IMR-90 (cell line): ENCODE results near the gene RADX. TPM values are rescaled to one million over a fixed set of nuclear protein-coding genes. Genes with fewer than 3 reads are reported as not detected.

Experiments
- ATAC-seq: fragments of 200-7000 bp; cut with Tn5 transposase; 2 replicates; pipeline ENCODE4 v1.9.1; 2020; ENCODE audit warnings: low read depth, mild to moderate bottlenecking, moderate library complexity
- BruUV-seq: library from RNA; stranded (reverse); fragments of 400-500 nt; replicated peaks from 2 replicates; lab custom pipeline; 2021; lab: Mats Ljungman, UMichigan
- CTCF ChIA-PET: fragments of 300-600 bp; formaldehyde crosslinking; extraction: SDS; loops from one replicate; lab custom pipeline; 2021; ENCODE audit warnings: antibody characterized with exemption; lab: Yijun Ruan, JAX
- POLR2A ChIA-PET: fragments of 300-600 bp; sonication (Branson Sonifier 250); formaldehyde crosslinking; loops from one replicate; lab custom pipeline; 2022; ENCODE audit warnings: antibody characterized with exemption; ENCODE audit not compliant: unreplicated experiment; lab: Charles Lee
- DNase-seq: peaks from one replicate; pipeline ENCODE4 v3.0.0; 2013
- H2AFZ ChIP-seq: replicated peaks from 2 replicates; pipeline ENCODE3; 2013; ENCODE audit warnings: low read length, mild to moderate bottlenecking; ENCODE audit not compliant: poor library complexity
- H2AK5ac ChIP-seq: 2 replicates; pipeline ENCODE4 v1.6.1; 2013; ENCODE audit warnings: low read depth, low read length, inconsistent platforms
- H2AK9ac ChIP-seq: replicated peaks from 2 replicates; pipeline ENCODE3; 2013; ENCODE audit warnings: mild to moderate bottlenecking, low read depth, low read length, moderate library complexity; ENCODE audit not compliant: poor library complexity
- H2BK120ac ChIP-seq: 2 replicates; pipeline ENCODE4 v1.6.1; 2013; ENCODE audit warnings: low read depth, low read length, inconsistent platforms
- H2BK15ac ChIP-seq: 3 replicates; pipeline ENCODE4 v1.6.1; 2013; ENCODE audit warnings: low read depth, low read length, inconsistent platforms
- H2BK20ac ChIP-seq: 2 replicates; pipeline ENCODE4 v1.6.1; 2013; ENCODE audit warnings: low read depth, mild to moderate bottlenecking, inconsistent platforms, low read length, moderate library complexity
- H2BK5ac ChIP-seq: 2 replicates; pipeline ENCODE4 v1.6.1; 2013; ENCODE audit warnings: mild to moderate bottlenecking, low read depth, low read length, inconsistent platforms; ENCODE audit not compliant: poor library complexity, severe bottlenecking
- H3K14ac ChIP-seq: replicated peaks from 2 replicates; pipeline ENCODE4 v1.6.1; 2013; ENCODE audit warnings: low read depth, low read length, inconsistent platforms
- H3K18ac ChIP-seq: 2 replicates; pipeline ENCODE4 v1.6.1; 2013; ENCODE audit warnings: low read depth, low read length, control low read depth
- H3K23ac ChIP-seq: 2 replicates; pipeline ENCODE4 v1.6.1; 2013; ENCODE audit warnings: low read depth, low read length, inconsistent platforms
- H3K27ac ChIP-seq: 2 replicates; pipeline ENCODE4 v1.5.1; 2013; ENCODE audit warnings: mild to moderate bottlenecking, control low read depth, low read length; ENCODE audit not compliant: insufficient read depth
- H3K27me3 ChIP-seq: 2 replicates; pipeline ENCODE4 v1.6.1; 2013; ENCODE audit warnings: low read length; ENCODE audit not compliant: control insufficient read depth, insufficient read depth
- H3K36me3 ChIP-seq: 2 replicates; pipeline ENCODE4 v1.6.1; 2013; ENCODE audit warnings: low read length, mixed read lengths; ENCODE audit not compliant: control insufficient read depth, insufficient read depth
- H3K4ac ChIP-seq: 2 replicates; pipeline ENCODE4 v1.6.1; 2013; ENCODE audit warnings: low read depth, low read length, inconsistent platforms
- H3K4me1 ChIP-seq: 2 replicates; pipeline ENCODE4 v1.6.1; 2013; ENCODE audit warnings: low read length, mixed read lengths; ENCODE audit not compliant: control insufficient read depth, insufficient read depth
- H3K4me2 ChIP-seq: 2 replicates; pipeline ENCODE4 v1.6.1; 2013; ENCODE audit warnings: low read depth, mild to moderate bottlenecking, control low read depth, low read length, moderate library complexity
- H3K4me3 ChIP-seq: 2 replicates; pipeline ENCODE4 v1.5.1; 2013; ENCODE audit warnings: low read depth, mild to moderate bottlenecking, control low read depth, low read length, moderate library complexity; ENCODE audit not compliant: insufficient read depth
- H3K56ac ChIP-seq: 2 replicates; pipeline ENCODE4 v1.6.1; 2013; ENCODE audit warnings: low read length, inconsistent platforms; ENCODE audit not compliant: insufficient read depth; ENCODE audit errors: extremely low read depth
- H3K79me1 ChIP-seq, 2 experiments: 2 replicates each; pipeline ENCODE4 v1.6.1; 2013; ENCODE audit warnings: low read length in 2 of 2, inconsistent platforms in 1 of 2, low read depth in 1 of 2
- H3K9ac ChIP-seq: 2 replicates; pipeline ENCODE4 v1.6.1; 2013; ENCODE audit warnings: low read depth, low read length, control low read depth
- H3K9me1 ChIP-seq: 2 replicates; pipeline ENCODE4 v1.6.1; 2013; ENCODE audit warnings: low read length, inconsistent platforms; ENCODE audit not compliant: insufficient read depth
- H3K9me3 ChIP-seq: 2 replicates; pipeline ENCODE4 v1.6.1; 2013; ENCODE audit warnings: low read length; ENCODE audit not compliant: control insufficient read depth, insufficient read depth
- H4K20me1 ChIP-seq: 2 replicates; pipeline ENCODE4 v1.6.1; 2013; ENCODE audit warnings: low read length, inconsistent platforms; ENCODE audit not compliant: insufficient read depth
- H4K5ac ChIP-seq: 2 replicates; pipeline ENCODE4 v1.6.1; 2013; ENCODE audit warnings: mild to moderate bottlenecking, low read depth, low read length, control low read depth
- H4K8ac ChIP-seq, 2 experiments: 2 replicates each; pipeline ENCODE4 v1.6.1; 2013; ENCODE audit warnings: low read depth in 2 of 2, low read length in 2 of 2, control low read depth in 1 of 2, inconsistent platforms in 1 of 2
- H4K91ac ChIP-seq: 2 replicates; pipeline ENCODE4 v1.6.1; 2013; ENCODE audit warnings: low read depth, low read length, inconsistent platforms; ENCODE audit not compliant: insufficient read depth
- CEBPB ChIP-seq: IDR thresholded peaks from 2 replicates; pipeline ENCODE4 v1.6.1; 2012; ENCODE audit warnings: low read depth, low read length, improper control_type of control experiment
- CHD1 ChIP-seq: IDR thresholded peaks from 2 replicates; pipeline ENCODE4 v1.6.1; 2012; ENCODE audit warnings: low read depth, low read length, improper control_type of control experiment
- CTCF ChIP-seq: conservative IDR thresholded peaks from 2 replicates; pipeline ENCODE4 v1.5.1; 2012; ENCODE audit warnings: mild to moderate bottlenecking, low read depth, low read length, improper control_type of control experiment
- FOS ChIP-seq: fragments of 150-350 bp; IDR thresholded peaks from 2 replicates; pipeline ENCODE4 v1.6.1; 2016; ENCODE audit warnings: low read depth, low read length
- MAFK ChIP-seq: IDR thresholded peaks from 2 replicates; pipeline ENCODE4 v1.6.1; 2012; ENCODE audit warnings: low read depth, low read length, improper control_type of control experiment
- NFE2L2 ChIP-seq: fragments of 150-350 bp; IDR thresholded peaks from 2 replicates; pipeline ENCODE4 v1.6.1; 2016; ENCODE audit warnings: low read depth, mild to moderate bottlenecking, low read length
- RFX5 ChIP-seq: IDR thresholded peaks from 2 replicates; pipeline ENCODE4 v1.8.0; 2012; ENCODE audit warnings: low read depth, mild to moderate bottlenecking, low read length, moderate library complexity
- WGBS, 2 experiments: methylation state at CpG; one replicate each; pipeline versions ENCODE4 v1.1.5 to v1.1.7; 2013; ENCODE audit warnings: missing lambda C conversion rate in 2 of 2; ENCODE audit not compliant: insufficient read length in 1 of 2; ENCODE audit errors: extremely low coverage in 2 of 2; 5-methylcytosine and 5-hydroxymethylcytosine counted together
- dilution Hi-C: fragments of 300-500 bp; cut with HindIII; formaldehyde crosslinking; loops from one replicate; pipeline ENCODE4 v1.14.3; 2018; ENCODE audit warnings: low sequenced_read_pairs; ENCODE audit not compliant: unreplicated experiment
- in situ Hi-C: fragments of 300-500 bp; cut with MboI; formaldehyde crosslinking; loops from 3 replicates; pipeline ENCODE4 v1.14.3; 2019; ENCODE audit warnings: low sequenced_read_pairs, inconsistent platforms, mixed read lengths
- intact Hi-C: fragments of 100-400 bp; cut with micrococcal nuclease; formaldehyde crosslinking; loops from 2 replicates; pipeline ENCODE4 v1.10.0; 2022
- polyA plus RNA-seq, 3 experiments: library from polyadenylated mRNA; depleted of rRNA; stranded (reverse); fragments of >200 nt; gene quantifications; 2 replicates each; pipeline ENCODE4 v1.2.3, GENCODE V29; 2012; ENCODE audit warnings: low replicate concordance in 1 of 3
- total RNA-seq: library from RNA; depleted of rRNA; stranded (reverse); fragments of >200 nt; gene quantifications from 2 replicates; pipeline ENCODE4 v1.2.3, GENCODE V29; 2012

RADX gene
- total and polyA plus RNA-seq, 2 of the 4 experiments (the other 2 are of a cell fraction) = 1.6 to 1.8 TPM

GRCh38 chrX:106585478-106585877, 26.3 kb upstream of the RADX start:
- WGBS, 2 experiments = no CpG with 5 or more reads among the region's 2 CpGs
- H3K27ac ChIP-seq = no peak overlapping the region
- no peak overlapping the region for H4K5ac ChIP-seq
- H2AK9ac ChIP-seq = no peak overlapping the region
- H2BK120ac ChIP-seq = no peak overlapping the region
- no peak overlapping the region for H3K9ac ChIP-seq
- no peak overlapping the region for H3K56ac ChIP-seq
- H3K4ac ChIP-seq = no peak overlapping the region
- TF ChIP-seq CTCF (no peak), MAFK (no peak), NFE2L2 (no peak), CHD1 (no peak), RFX5 (no peak), CEBPB (no peak), FOS (no peak)
- intact Hi-C loops = no loop called here
- in situ Hi-C loops = no loop called here
- H2AFZ ChIP-seq = no peak overlapping the region
- H3K18ac ChIP-seq = no peak overlapping the region
- no peak overlapping the region for H3K14ac ChIP-seq
- no peak overlapping the region for H3K4me3 ChIP-seq
- H2BK15ac ChIP-seq = no peak overlapping the region
- no peak overlapping the region for H4K91ac ChIP-seq
- H3K27me3 ChIP-seq = no peaks in the 10 kb centered on the region; the same call in 1 of the 2 replicates
- no peak overlapping the region for H2BK20ac ChIP-seq
- ChIA-PET POLR2A (no interaction called here), CTCF (no interaction called here)
- ATAC-seq (no peak), DNase-seq (no peak)
- H2AK5ac ChIP-seq = no peak overlapping the region
- no peaks in the 10 kb centered on the region for H3K36me3 ChIP-seq
- no peaks in the 10 kb centered on the region for H3K9me1 ChIP-seq
- H3K23ac ChIP-seq = no peak overlapping the region
- no peaks in the 10 kb centered on the region for H4K20me1 ChIP-seq
- no TSS peak for BruUV-seq
- no peaks in the 10 kb centered on the region for H3K9me3 ChIP-seq
- dilution Hi-C loops = no loop called here
- no peaks in the 10 kb centered on the region for H3K4me1 ChIP-seq
- no peak overlapping the region for H3K4me2 ChIP-seq
- no peaks in the 10 kb centered on the region for H3K79me1 ChIP-seq
- no peak overlapping the region for H2BK5ac ChIP-seq
- H4K8ac ChIP-seq = no peak overlapping the region
